Measurements from ENCODE around the gene ITSN1.

DNA sequence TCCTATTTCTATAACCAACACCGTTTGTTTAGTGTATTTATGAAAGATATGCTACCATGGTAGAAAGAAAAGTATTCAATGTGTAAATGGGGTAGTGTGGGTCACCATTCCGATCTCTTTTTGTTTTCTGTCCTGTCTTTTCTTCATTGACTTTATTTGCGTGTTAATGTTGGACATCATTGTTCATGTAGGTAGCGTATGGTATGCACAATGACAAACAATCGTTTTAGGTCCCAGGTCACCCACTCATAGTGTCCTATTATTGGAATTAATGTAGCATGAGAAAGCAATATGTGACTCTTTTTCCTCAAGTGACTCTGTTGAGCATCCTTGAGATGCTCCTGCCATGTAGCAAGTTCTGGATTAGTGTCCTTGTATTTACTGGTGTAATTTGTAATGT, 247.9 kb downstream of the ITSN1 start:
- TF ChIP-seq CTCF (IDR thresholded peaks at IDR 0.05) (no peak), POLR2A (IDR thresholded peaks at IDR 0.05) (no peak), EP300 (IDR thresholded peaks at IDR 0.05) (no peak)
